HepG2 (cell line): ENCODE data around the gene PACS2. TPM values are rescaled to one million over a fixed set of nuclear protein-coding genes. Genes with fewer than 3 reads are reported as not detected.

Experiments
- ATAC-seq: fragments of 200-7000 bp; cut with Tn5 transposase; 3 replicates; pipeline ENCODE4 v1.9.1; 2020; ENCODE audit warnings: mild to moderate bottlenecking, moderate library complexity
- BruUV-seq: library from RNA; stranded (reverse); fragments of 400-500 nt; replicated peaks from 2 replicates; lab custom pipeline; 2021; lab: Mats Ljungman, UMichigan
- CTCF ChIA-PET: fragments of 300-600 bp; formaldehyde crosslinking; extraction: SDS; loops from one replicate; lab custom pipeline; 2021; ENCODE audit warnings: low total read pairs, inconsistent platforms, low intra/inter-chr PET ratio; lab: Yijun Ruan, JAX
- POLR2A ChIA-PET: fragments of 350-600 bp; sonication (Branson Sonifier 250); formaldehyde crosslinking; loops from one replicate; lab custom pipeline; 2020; ENCODE audit warnings: antibody characterized with exemption, inconsistent platforms; lab: Yijun Ruan, JAX
- DNase-seq: peaks from one replicate; pipeline ENCODE4 v3.0.0-alpha.2; 2015; ENCODE audit warnings: low spot score
- FAIRE-seq: peaks from 3 replicates; lab custom pipeline; 2011; peaks lifted over from hg19 to GRCh38; lab: Jason Lieb, UNC
- H2AFZ ChIP-seq: one replicate; pipeline ENCODE4 v1.6.1; 2011; ENCODE audit warnings: low read length, inconsistent platforms
- H3K27ac ChIP-seq: fragments of 300-600 bp; 3 replicates; pipeline ENCODE4 v1.8.0; 2011; ENCODE audit warnings: mixed run types, mild to moderate bottlenecking, mixed read lengths, low read length, inconsistent platforms; ENCODE audit not compliant: insufficient read depth; ENCODE audit errors: extremely low read length
- H3K27me3 ChIP-seq, 2 experiments: fragments of 200-600 bp in 1 of 2; 2 replicates in 1 of 2; 3 replicates in 1 of 2; pipeline versions ENCODE4 v1.6.0 to v1.8.0; 2011; ENCODE audit warnings: low read length in 2 of 2, mild to moderate bottlenecking in 2 of 2, moderate library complexity in 2 of 2, inconsistent platforms in 1 of 2; ENCODE audit not compliant: insufficient read depth in 2 of 2, control insufficient read depth in 1 of 2
- H3K36me3 ChIP-seq, 2 experiments: fragments of 200-600 bp in 1 of 2; replicated peaks in 1 of 2; 2 replicates in 1 of 2; 3 replicates in 1 of 2; pipeline versions ENCODE4 v1.5.1 to v1.8.0; 2011; ENCODE audit warnings: low read length in 2 of 2, inconsistent platforms in 1 of 2; ENCODE audit not compliant: insufficient read depth in 2 of 2, control insufficient read depth in 1 of 2
- H3K4me1 ChIP-seq: 2 replicates; pipeline ENCODE4 v1.5.1; 2012; ENCODE audit warnings: low read length, inconsistent platforms; ENCODE audit not compliant: insufficient read depth
- H3K4me2 ChIP-seq: 2 replicates; pipeline ENCODE4 v1.6.0; 2011; ENCODE audit warnings: low read depth, low read length, inconsistent platforms
- H3K4me3 ChIP-seq, 3 experiments: fragments of 200-600 bp in 1 of 3; sonication (generic), shearing (Covaris generic) in 1 of 3; replicated peaks in 1 of 3; 2 replicates each; pipeline ENCODE4 v1.5.1; 2011 to 2016; ENCODE audit warnings: low read length in 3 of 3, inconsistent platforms in 2 of 3, low read depth in 2 of 3, mild to moderate bottlenecking in 2 of 3, control low read depth in 1 of 3, mixed read lengths in 1 of 3; ENCODE audit not compliant: insufficient read depth in 1 of 3
- H3K79me2 ChIP-seq: one replicate; pipeline ENCODE4 v1.6.1; 2011; ENCODE audit warnings: low read length, inconsistent platforms; ENCODE audit not compliant: insufficient read depth
- H3K9ac ChIP-seq: 2 replicates; pipeline ENCODE4 v1.6.0; 2011; ENCODE audit warnings: mild to moderate bottlenecking, low read depth, low read length, inconsistent platforms; ENCODE audit not compliant: insufficient read depth
- H3K9me3 ChIP-seq: 2 replicates; pipeline ENCODE4 v1.5.1; 2012; ENCODE audit warnings: mild to moderate bottlenecking, low read length
- H4K20me1 ChIP-seq: 2 replicates; pipeline ENCODE4 v1.6.0; 2011; ENCODE audit warnings: inconsistent platforms, mild to moderate bottlenecking, low read length, moderate library complexity; ENCODE audit not compliant: insufficient read depth
- ATAD3A ChIP-seq: sonication (generic); formaldehyde crosslinking; IDR thresholded peaks from 2 replicates; pipeline ENCODE4 v1.4.0; 2020; ENCODE audit warnings: missing genetic modification reagents
- EEA1 ChIP-seq: sonication (generic); formaldehyde crosslinking; IDR thresholded peaks from 2 replicates; pipeline ENCODE4 v1.5.1; 2020; ENCODE audit warnings: mild to moderate bottlenecking, missing genetic modification reagents, borderline replicate concordance
- HNF4A ChIP-seq: sonication (generic); formaldehyde crosslinking; IDR thresholded peaks from 2 replicates; pipeline ENCODE4 v1.4.0; 2020; ENCODE audit warnings: missing genetic modification reagents
- PLRG1 ChIP-seq: fragments of 450-650 bp; conservative IDR thresholded peaks from 2 replicates; pipeline ENCODE4 v1.6.1; 2016
- SOX5 ChIP-seq: IDR thresholded peaks from 2 replicates; pipeline ENCODE4 v1.6.1; 2016; ENCODE audit warnings: borderline replicate concordance
- ZNF335 ChIP-seq: sonication (generic); formaldehyde crosslinking; IDR thresholded peaks from 2 replicates; pipeline ENCODE4 v1.4.0; 2020; ENCODE audit warnings: missing genetic modification reagents
- ZNF337 ChIP-seq: sonication (generic); formaldehyde crosslinking; IDR thresholded peaks from 2 replicates; pipeline ENCODE4 v1.5.1; 2020; ENCODE audit warnings: missing genetic modification reagents, low read depth, mild to moderate bottlenecking, borderline replicate concordance
- ZNF530 ChIP-seq: sonication (generic); formaldehyde crosslinking; IDR thresholded peaks from 2 replicates; pipeline ENCODE4 v1.5.0; 2020; ENCODE audit warnings: low read depth, mild to moderate bottlenecking, missing genetic modification reagents
- ZNF737 ChIP-seq: sonication (generic); formaldehyde crosslinking; IDR thresholded peaks from 2 replicates; pipeline ENCODE4 v1.5.0; 2020; ENCODE audit warnings: missing genetic modification reagents, mild to moderate bottlenecking, borderline replicate concordance
- WGBS: methylation state at CpG from one replicate; pipeline ENCODE4 v1.1.6; 2017; ENCODE audit warnings: low lambda C conversion rate; 5-methylcytosine and 5-hydroxymethylcytosine counted together
- in situ Hi-C: cut with HindIII; loops from 2 replicates; pipeline ENCODE4 v1.10.0; 2017; ENCODE audit warnings: low pct_unique_long_range_greater_than_20kb; ENCODE audit not compliant: extremely low pct_ligation_motif_present
- intact Hi-C: fragments of 100-400 bp; cut with micrococcal nuclease; formaldehyde crosslinking; loops from one replicate; pipeline ENCODE4 v1.10.0; 2022; ENCODE audit not compliant: unreplicated experiment
- polyA plus RNA-seq, 8 experiments: library from polyadenylated mRNA; depleted of rRNA in 3 of 8; stranded (reverse) in 7 of 8; unstranded in 1 of 8; fragments of >200 nt; fragmentation: Illumina TruSeq in 4 of 8; extraction: Trizol in 4 of 8; gene quantifications; 2 replicates each; pipeline versions ENCODE4 v1.2.1 to v1.2.3, GENCODE V29; 2011 to 2016; ENCODE audit warnings: low read depth in 4 of 8, missing spikeins in 1 of 8, mixed read lengths in 1 of 8; ENCODE audit not compliant: insufficient read depth in 1 of 8
- total RNA-seq, 5 experiments: library from RNA; depleted of rRNA; stranded (reverse); fragments of >200 nt; fragmentation: Illumina TruSeq; extraction: Trizol; gene quantifications; 2 replicates each; pipeline ENCODE4 v1.2.3, GENCODE V29; 2016; ENCODE audit warnings: low read depth in 1 of 5
- TF ChIP-seq, protein P1 (sequence below): IDR thresholded peaks from 2 replicates; pipeline ENCODE4 v1.6.1; 2012; ENCODE audit warnings: low read length, improper control_type of control experiment
- TF ChIP-seq, protein P2 (sequence below): sonication (generic); formaldehyde crosslinking; IDR thresholded peaks from 2 replicates; pipeline ENCODE4 v1.5.0; 2020; ENCODE audit warnings: mild to moderate bottlenecking, missing genetic modification reagents
- TF ChIP-seq, protein P3 (sequence below): sonication (generic); formaldehyde crosslinking; IDR thresholded peaks from 2 replicates; pipeline ENCODE4 v1.4.0; 2020; ENCODE audit warnings: missing genetic modification reagents, borderline replicate concordance

Gene PACS2
- total and polyA plus RNA-seq, 2 of the 13 experiments (the other 11 are each of a cell fraction or from before 2014, with no cell fraction given) = 23.6 to 27.6 TPM

DNA sequence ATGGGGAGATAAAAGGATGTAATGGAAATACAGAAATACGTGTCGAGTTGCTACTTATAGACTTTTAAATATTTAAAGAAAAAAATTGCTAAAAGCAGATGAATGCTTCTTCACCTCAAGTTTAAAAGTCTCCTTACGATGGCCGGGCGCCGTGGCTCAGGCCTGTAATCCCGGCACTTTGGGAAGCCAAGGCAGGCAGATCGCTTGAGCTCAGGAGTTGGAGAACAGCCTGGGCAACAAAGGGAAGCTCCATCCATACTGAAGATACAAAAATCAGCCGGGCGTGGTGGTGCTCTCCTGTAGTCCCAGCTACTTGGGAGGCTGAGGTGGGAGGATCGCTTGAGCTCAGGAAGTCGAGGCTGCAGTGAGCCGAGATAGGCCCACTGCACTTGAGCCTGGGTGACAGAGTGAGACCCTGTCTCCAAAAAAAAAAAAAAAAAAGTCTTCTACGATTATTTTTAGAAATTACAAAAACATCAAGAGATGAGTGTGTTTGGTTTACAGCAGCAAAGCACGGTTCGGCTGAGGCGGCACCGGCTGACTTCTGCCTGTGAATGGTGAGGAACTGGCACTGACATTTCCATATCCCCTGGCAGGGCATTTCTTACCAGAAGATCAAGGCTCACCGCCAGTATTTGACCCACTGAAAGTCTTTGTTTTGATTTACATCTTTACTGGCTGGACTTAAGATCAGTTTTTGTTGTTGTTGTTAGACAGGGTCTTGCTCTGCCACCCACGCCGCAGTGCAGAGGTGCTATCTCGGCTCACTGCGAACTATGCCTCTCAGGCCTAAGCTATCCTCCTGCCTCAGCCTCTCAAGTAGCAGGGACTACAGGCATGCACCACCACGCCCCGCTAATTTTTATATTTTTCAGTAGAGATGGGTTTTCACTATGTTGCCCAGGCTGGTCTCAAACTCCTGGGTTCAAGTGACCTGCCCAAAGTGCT is 101.2 kb downstream of the PACS2 start:
- H3K4me1 ChIP-seq = peaks cover 44% of the 10 kb centered on the region
- H3K4me2 ChIP-seq = peak overlapping the region; percentile 72
- no peak for ATAC-seq
- H4K20me1 ChIP-seq = no peaks in the 10 kb centered on the region
- peak overlapping the region in 2 of 3 experiments; percentile 57 to 67; a peak in 4 of 6 replicates for H3K4me3 ChIP-seq
- no TSS peak for BruUV-seq
- no peak overlapping the region for H3K27ac ChIP-seq
- peaks cover 0 to 31% of the 10 kb centered on the region in 2 experiments; a peak in 4 of 5 replicates for H3K27me3 ChIP-seq
- TF ChIP-seq, protein P1, sequence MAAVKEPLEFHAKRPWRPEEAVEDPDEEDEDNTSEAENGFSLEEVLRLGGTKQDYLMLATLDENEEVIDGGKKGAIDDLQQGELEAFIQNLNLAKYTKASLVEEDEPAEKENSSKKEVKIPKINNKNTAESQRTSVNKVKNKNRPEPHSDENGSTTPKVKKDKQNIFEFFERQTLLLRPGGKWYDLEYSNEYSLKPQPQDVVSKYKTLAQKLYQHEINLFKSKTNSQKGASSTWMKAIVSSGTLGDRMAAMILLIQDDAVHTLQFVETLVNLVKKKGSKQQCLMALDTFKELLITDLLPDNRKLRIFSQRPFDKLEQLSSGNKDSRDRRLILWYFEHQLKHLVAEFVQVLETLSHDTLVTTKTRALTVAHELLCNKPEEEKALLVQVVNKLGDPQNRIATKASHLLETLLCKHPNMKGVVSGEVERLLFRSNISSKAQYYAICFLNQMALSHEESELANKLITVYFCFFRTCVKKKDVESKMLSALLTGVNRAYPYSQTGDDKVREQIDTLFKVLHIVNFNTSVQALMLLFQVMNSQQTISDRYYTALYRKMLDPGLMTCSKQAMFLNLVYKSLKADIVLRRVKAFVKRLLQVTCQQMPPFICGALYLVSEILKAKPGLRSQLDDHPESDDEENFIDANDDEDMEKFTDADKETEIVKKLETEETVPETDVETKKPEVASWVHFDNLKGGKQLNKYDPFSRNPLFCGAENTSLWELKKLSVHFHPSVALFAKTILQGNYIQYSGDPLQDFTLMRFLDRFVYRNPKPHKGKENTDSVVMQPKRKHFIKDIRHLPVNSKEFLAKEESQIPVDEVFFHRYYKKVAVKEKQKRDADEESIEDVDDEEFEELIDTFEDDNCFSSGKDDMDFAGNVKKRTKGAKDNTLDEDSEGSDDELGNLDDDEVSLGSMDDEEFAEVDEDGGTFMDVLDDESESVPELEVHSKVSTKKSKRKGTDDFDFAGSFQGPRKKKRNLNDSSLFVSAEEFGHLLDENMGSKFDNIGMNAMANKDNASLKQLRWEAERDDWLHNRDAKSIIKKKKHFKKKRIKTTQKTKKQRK = no peak
- TF ChIP-seq ZNF737 (CRISPR knock-in tag) = no peak
- TF ChIP-seq ZNF335 = no peak
- TF ChIP-seq, protein P2, sequence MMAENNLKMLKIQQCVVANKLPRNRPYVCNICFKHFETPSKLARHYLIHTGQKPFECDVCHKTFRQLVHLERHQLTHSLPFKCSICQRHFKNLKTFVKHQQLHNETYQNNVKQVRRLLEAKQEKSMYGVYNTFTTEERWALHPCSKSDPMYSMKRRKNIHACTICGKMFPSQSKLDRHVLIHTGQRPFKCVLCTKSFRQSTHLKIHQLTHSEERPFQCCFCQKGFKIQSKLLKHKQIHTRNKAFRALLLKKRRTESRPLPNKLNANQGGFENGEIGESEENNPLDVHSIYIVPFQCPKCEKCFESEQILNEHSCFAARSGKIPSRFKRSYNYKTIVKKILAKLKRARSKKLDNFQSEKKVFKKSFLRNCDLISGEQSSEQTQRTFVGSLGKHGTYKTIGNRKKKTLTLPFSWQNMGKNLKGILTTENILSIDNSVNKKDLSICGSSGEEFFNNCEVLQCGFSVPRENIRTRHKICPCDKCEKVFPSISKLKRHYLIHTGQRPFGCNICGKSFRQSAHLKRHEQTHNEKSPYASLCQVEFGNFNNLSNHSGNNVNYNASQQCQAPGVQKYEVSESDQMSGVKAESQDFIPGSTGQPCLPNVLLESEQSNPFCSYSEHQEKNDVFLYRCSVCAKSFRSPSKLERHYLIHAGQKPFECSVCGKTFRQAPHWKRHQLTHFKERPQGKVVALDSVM (CRISPR knock-in tag) = no peak
- TF ChIP-seq ZNF337 (CRISPR knock-in tag) = no peak
- TF ChIP-seq ZNF530 (CRISPR knock-in tag) = no peak
- no peak for TF ChIP-seq ATAD3A (CRISPR knock-in tag)
- TF ChIP-seq HNF4A (CRISPR knock-in tag) = no peak
- no peak for TF ChIP-seq SOX5 (CRISPR knock-in tag)
- TF ChIP-seq EEA1 (CRISPR knock-in tag) = no peak
- TF ChIP-seq PLRG1 = no peak
- TF ChIP-seq, protein P3, sequence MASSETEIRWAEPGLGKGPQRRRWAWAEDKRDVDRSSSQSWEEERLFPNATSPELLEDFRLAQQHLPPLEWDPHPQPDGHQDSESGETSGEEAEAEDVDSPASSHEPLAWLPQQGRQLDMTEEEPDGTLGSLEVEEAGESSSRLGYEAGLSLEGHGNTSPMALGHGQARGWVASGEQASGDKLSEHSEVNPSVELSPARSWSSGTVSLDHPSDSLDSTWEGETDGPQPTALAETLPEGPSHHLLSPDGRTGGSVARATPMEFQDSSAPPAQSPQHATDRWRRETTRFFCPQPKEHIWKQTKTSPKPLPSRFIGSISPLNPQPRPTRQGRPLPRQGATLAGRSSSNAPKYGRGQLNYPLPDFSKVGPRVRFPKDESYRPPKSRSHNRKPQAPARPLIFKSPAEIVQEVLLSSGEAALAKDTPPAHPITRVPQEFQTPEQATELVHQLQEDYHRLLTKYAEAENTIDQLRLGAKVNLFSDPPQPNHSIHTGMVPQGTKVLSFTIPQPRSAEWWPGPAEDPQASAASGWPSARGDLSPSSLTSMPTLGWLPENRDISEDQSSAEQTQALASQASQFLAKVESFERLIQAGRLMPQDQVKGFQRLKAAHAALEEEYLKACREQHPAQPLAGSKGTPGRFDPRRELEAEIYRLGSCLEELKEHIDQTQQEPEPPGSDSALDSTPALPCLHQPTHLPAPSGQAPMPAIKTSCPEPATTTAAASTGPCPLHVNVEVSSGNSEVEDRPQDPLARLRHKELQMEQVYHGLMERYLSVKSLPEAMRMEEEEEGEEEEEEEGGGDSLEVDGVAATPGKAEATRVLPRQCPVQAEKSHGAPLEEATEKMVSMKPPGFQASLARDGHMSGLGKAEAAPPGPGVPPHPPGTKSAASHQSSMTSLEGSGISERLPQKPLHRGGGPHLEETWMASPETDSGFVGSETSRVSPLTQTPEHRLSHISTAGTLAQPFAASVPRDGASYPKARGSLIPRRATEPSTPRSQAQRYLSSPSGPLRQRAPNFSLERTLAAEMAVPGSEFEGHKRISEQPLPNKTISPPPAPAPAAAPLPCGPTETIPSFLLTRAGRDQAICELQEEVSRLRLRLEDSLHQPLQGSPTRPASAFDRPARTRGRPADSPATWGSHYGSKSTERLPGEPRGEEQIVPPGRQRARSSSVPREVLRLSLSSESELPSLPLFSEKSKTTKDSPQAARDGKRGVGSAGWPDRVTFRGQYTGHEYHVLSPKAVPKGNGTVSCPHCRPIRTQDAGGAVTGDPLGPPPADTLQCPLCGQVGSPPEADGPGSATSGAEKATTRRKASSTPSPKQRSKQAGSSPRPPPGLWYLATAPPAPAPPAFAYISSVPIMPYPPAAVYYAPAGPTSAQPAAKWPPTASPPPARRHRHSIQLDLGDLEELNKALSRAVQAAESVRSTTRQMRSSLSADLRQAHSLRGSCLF (CRISPR knock-in tag) = no peak
- peak overlapping the region; percentile 63; the same call in 1 of the 2 replicates for H3K9ac ChIP-seq
- intact Hi-C loops (no loop called here), in situ Hi-C loops (no loop called here)
- POLR2A ChIA-PET = no interaction called here
- WGBS = 92% methylated on average over 25 of the region's 25 CpGs
- CTCF ChIA-PET = no interaction called here
- no peak for DNase-seq
- H3K79me2 ChIP-seq = peaks cover 10% of the 10 kb centered on the region
- no peaks in the 10 kb centered on the region for H3K9me3 ChIP-seq
- H3K36me3 ChIP-seq = no peaks in the 10 kb centered on the region
- H2AFZ ChIP-seq = no peak overlapping the region
- FAIRE-seq = no peak
